ENCODE results near the gene SGK1. TPM values are rescaled to one million over a fixed set of nuclear protein-coding genes. Genes with fewer than 3 reads are reported as not detected.

The SGK1 gene
- polyA plus RNA-seq, 1 donor from 2014 or later = 10.3 TPM

DNA sequence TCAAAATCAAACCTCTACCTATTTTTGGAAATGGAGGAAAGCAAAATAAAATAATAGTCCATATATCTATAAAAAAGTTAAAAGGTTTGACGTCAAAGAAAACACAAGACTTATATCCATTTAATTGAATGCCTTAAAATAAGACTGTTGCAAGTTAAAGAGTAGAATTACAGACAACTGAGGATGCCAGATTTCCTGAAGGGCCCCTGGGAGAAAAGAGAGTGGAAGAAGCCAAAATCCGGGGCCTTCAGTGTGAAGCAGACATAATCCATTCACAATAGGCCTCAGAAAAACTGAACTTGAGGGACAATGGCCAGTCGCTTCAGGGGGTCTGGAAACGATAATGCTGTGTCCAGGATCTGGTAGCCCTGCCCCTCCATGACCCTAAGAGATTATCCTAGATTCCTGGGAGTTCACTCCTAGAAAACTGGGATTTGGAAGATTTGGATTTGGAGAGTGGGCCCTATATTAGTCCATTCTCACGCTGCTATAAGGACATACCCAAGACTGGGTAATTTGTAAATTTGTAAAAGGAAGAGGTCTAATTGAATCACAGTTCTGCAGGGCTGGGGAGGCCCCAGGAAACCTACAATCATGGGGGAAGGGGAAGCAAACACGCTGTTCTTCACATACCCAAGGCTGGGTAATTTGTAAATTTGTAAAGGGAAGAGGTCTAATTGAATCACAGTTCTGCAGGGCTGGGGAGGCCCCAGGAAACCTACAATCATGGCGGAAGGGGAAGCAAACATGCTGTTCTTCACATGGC lies 171.5 kb downstream of the SGK1 start:
- no peaks in the 10 kb centered on the region for H3K27me3 ChIP-seq (ENCODE audit: insufficient read depth, low read depth, low read length)
- TF ChIP-seq RAD21 (conservative IDR thresholded peaks at IDR 0.05) (no peak), MXI1 (conservative IDR thresholded peaks at IDR 0.05; ENCODE audit: poor library complexity, severe bottlenecking) (no peak), POLR2AphosphoS5 (IDR thresholded peaks at IDR 0.05) (no peak), TAF1 (IDR thresholded peaks at IDR 0.05; ENCODE audit: low read depth) (no peak), EZH2 (IDR thresholded peaks at IDR 0.05; ENCODE audit: borderline replicate concordance, insufficient read depth, low read length, poor library complexity, severe bottlenecking) (no peak), CTCF (IDR thresholded peaks at IDR 0.05; ENCODE audit: poor library complexity, severe bottlenecking) (no peak), SMC3 (conservative IDR thresholded peaks at IDR 0.05; ENCODE audit: poor library complexity) (no peak), EP300 (conservative IDR thresholded peaks at IDR 0.05; ENCODE audit: poor library complexity, severe bottlenecking) (no peak)
- TF ChIP-seq, protein P1, sequence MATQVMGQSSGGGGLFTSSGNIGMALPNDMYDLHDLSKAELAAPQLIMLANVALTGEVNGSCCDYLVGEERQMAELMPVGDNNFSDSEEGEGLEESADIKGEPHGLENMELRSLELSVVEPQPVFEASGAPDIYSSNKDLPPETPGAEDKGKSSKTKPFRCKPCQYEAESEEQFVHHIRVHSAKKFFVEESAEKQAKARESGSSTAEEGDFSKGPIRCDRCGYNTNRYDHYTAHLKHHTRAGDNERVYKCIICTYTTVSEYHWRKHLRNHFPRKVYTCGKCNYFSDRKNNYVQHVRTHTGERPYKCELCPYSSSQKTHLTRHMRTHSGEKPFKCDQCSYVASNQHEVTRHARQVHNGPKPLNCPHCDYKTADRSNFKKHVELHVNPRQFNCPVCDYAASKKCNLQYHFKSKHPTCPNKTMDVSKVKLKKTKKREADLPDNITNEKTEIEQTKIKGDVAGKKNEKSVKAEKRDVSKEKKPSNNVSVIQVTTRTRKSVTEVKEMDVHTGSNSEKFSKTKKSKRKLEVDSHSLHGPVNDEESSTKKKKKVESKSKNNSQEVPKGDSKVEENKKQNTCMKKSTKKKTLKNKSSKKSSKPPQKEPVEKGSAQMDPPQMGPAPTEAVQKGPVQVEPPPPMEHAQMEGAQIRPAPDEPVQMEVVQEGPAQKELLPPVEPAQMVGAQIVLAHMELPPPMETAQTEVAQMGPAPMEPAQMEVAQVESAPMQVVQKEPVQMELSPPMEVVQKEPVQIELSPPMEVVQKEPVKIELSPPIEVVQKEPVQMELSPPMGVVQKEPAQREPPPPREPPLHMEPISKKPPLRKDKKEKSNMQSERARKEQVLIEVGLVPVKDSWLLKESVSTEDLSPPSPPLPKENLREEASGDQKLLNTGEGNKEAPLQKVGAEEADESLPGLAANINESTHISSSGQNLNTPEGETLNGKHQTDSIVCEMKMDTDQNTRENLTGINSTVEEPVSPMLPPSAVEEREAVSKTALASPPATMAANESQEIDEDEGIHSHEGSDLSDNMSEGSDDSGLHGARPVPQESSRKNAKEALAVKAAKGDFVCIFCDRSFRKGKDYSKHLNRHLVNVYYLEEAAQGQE (IDR thresholded peaks at IDR 0.05; ENCODE audit: borderline replicate concordance) = no peak
- H3K4me2 ChIP-seq (ENCODE audit: low read length) = no peak overlapping the region
- H3K27ac ChIP-seq (ENCODE audit: low read length) = no peak overlapping the region
- no peaks in the 10 kb centered on the region for H3K9me2 ChIP-seq (ENCODE audit: insufficient read depth, low read length)
- H3K36me3 ChIP-seq (ENCODE audit: insufficient read depth, low read length) = no peaks in the 10 kb centered on the region
- no peaks in the 10 kb centered on the region for H3K9me3 ChIP-seq (ENCODE audit: low read length)
- no peaks in the 10 kb centered on the region for H3F3A ChIP-seq (ENCODE audit: insufficient read depth, low read length, poor library complexity, severe bottlenecking)
- H4K20me1 ChIP-seq (ENCODE audit: insufficient read depth) = no peaks in the 10 kb centered on the region
- no peak overlapping the region for H3K4me3 ChIP-seq (ENCODE audit: low read length)
- H3K79me2 ChIP-seq (replicated peaks; ENCODE audit: insufficient read depth, low read length) = no peaks in the 10 kb centered on the region
- H3K9ac ChIP-seq (ENCODE audit: low read length) = no peak overlapping the region
- no peak overlapping the region for H2AFZ ChIP-seq (ENCODE audit: low read depth, low read length)

GRCh38 chr6:134145786-134146185 lies 172.1 kb downstream of the SGK1 start:
- Histone ChIP-seq H3K4me3 (ENCODE audit: low read length) (no peak overlapping the region), H3K4me2 (ENCODE audit: low read length) (no peak overlapping the region), H3K9me3 (ENCODE audit: low read length) (no peaks in the 10 kb centered on the region), H3K9me2 (ENCODE audit: insufficient read depth, low read length) (no peaks in the 10 kb centered on the region), H3K36me3 (ENCODE audit: insufficient read depth, low read length) (no peaks in the 10 kb centered on the region), H3K79me2 (replicated peaks; ENCODE audit: insufficient read depth, low read length) (no peaks in the 10 kb centered on the region), H3K27ac (ENCODE audit: low read length) (no peak overlapping the region), H2AFZ (ENCODE audit: low read depth, low read length) (no peak overlapping the region), H3F3A (ENCODE audit: insufficient read depth, low read length, poor library complexity, severe bottlenecking) (no peaks in the 10 kb centered on the region), H4K20me1 (ENCODE audit: insufficient read depth) (no peaks in the 10 kb centered on the region), H3K27me3 (ENCODE audit: insufficient read depth, low read depth, low read length) (no peaks in the 10 kb centered on the region), H3K9ac (ENCODE audit: low read length) (no peak overlapping the region)
- TF ChIP-seq CTCF (IDR thresholded peaks at IDR 0.05; ENCODE audit: poor library complexity, severe bottlenecking) (no peak), EZH2 (IDR thresholded peaks at IDR 0.05; ENCODE audit: borderline replicate concordance, insufficient read depth, low read length, poor library complexity, severe bottlenecking) (no peak), EP300 (conservative IDR thresholded peaks at IDR 0.05; ENCODE audit: poor library complexity, severe bottlenecking) (no peak), SMC3 (conservative IDR thresholded peaks at IDR 0.05; ENCODE audit: poor library complexity) (no peak), RAD21 (conservative IDR thresholded peaks at IDR 0.05) (no peak), MXI1 (conservative IDR thresholded peaks at IDR 0.05; ENCODE audit: poor library complexity, severe bottlenecking) (no peak), POLR2AphosphoS5 (IDR thresholded peaks at IDR 0.05) (no peak), TAF1 (IDR thresholded peaks at IDR 0.05; ENCODE audit: low read depth) (no peak)
- TF ChIP-seq, protein P1 (IDR thresholded peaks at IDR 0.05; ENCODE audit: borderline replicate concordance) = no peak
